Measurements from ENCODE around the gene IMMP2L. TPM values are rescaled to one million over a fixed set of nuclear protein-coding genes. Genes with fewer than 3 reads are reported as not detected.

IMMP2L gene
- polyA plus RNA-seq, 1 donor = 21.0 TPM

GRCh38 chr7:111530356-111530668 is 32.0 kb downstream of the IMMP2L start:
- H3K4me1 ChIP-seq (ENCODE audit: control insufficient read depth, insufficient read depth, low read length) = no peaks in the 10 kb centered on the region
- no peak for DNase-seq
- no peaks in the 10 kb centered on the region for H3K36me3 ChIP-seq (ENCODE audit: control insufficient read depth, insufficient read depth, low read length)
- H3K27ac ChIP-seq (ENCODE audit: low read length) = no peak overlapping the region
- no peaks in the 10 kb centered on the region for H3K9me3 ChIP-seq (ENCODE audit: control insufficient read depth, low read depth, low read length)
- H3K27me3 ChIP-seq (ENCODE audit: control insufficient read depth, insufficient read depth, low read length) = no peaks in the 10 kb centered on the region
- no peak overlapping the region for H3K4me3 ChIP-seq (ENCODE audit: low read length)

- Histone ChIP-seq H3K27me3 (ENCODE audit: control insufficient read depth, insufficient read depth, low read length) (no peaks in the 10 kb centered on the region), H3K9me3 (ENCODE audit: control insufficient read depth, low read depth, low read length) (no peaks in the 10 kb centered on the region), H3K4me1 (ENCODE audit: control insufficient read depth, insufficient read depth, low read length) (no peaks in the 10 kb centered on the region), H3K4me3 (ENCODE audit: low read length) (no peak overlapping the region), H3K36me3 (ENCODE audit: control insufficient read depth, insufficient read depth, low read length) (no peaks in the 10 kb centered on the region), H3K27ac (ENCODE audit: low read length) (no peak overlapping the region)
- DNase-seq = no peak
- no CpG with 5 or more reads among the region's 1 CpG for WGBS (ENCODE audit: insufficient coverage, low lambda C conversion rate)
Observed at GRCh38 chr7:111529507-111530355, 32.6 kb downstream of the IMMP2L start.

GRCh38 chr7:111528331-111528730 is 34.0 kb downstream of the IMMP2L start:
- Histone ChIP-seq H3K9me3 (ENCODE audit: control insufficient read depth, low read depth, low read length) (no peaks in the 10 kb centered on the region), H3K4me1 (ENCODE audit: control insufficient read depth, insufficient read depth, low read length) (no peaks in the 10 kb centered on the region), H3K27ac (ENCODE audit: low read length) (no peak overlapping the region), H3K4me3 (ENCODE audit: low read length) (no peak overlapping the region), H3K36me3 (ENCODE audit: control insufficient read depth, insufficient read depth, low read length) (no peaks in the 10 kb centered on the region), H3K27me3 (ENCODE audit: control insufficient read depth, insufficient read depth, low read length) (no peaks in the 10 kb centered on the region)
- WGBS (ENCODE audit: insufficient coverage, low lambda C conversion rate) = no CpG with 5 or more reads among the region's 1 CpG
- no peak for DNase-seq

- Histone ChIP-seq H3K9me3 (ENCODE audit: control insufficient read depth, low read depth, low read length) (no peaks in the 10 kb centered on the region), H3K27me3 (ENCODE audit: control insufficient read depth, insufficient read depth, low read length) (no peaks in the 10 kb centered on the region), H3K27ac (ENCODE audit: low read length) (no peak overlapping the region), H3K36me3 (ENCODE audit: control insufficient read depth, insufficient read depth, low read length) (no peaks in the 10 kb centered on the region), H3K4me3 (ENCODE audit: low read length) (no peak overlapping the region), H3K4me1 (ENCODE audit: control insufficient read depth, insufficient read depth, low read length) (no peaks in the 10 kb centered on the region)
- WGBS (ENCODE audit: insufficient coverage, low lambda C conversion rate) = no CpG with 5 or more reads among the region's 2 CpGs
- peak; percentile 38 to 61 for DNase-seq
Observed at GRCh38 chr7:111527545-111527944, 34.7 kb downstream of the IMMP2L start.

- H3K36me3 ChIP-seq (ENCODE audit: control insufficient read depth, insufficient read depth, low read length) = no peaks in the 10 kb centered on the region
- DNase-seq = no peak
- H3K4me1 ChIP-seq (ENCODE audit: control insufficient read depth, insufficient read depth, low read length) = no peaks in the 10 kb centered on the region
- 100% methylated on average over 1 of the region's 1 CpG for WGBS (ENCODE audit: insufficient coverage, low lambda C conversion rate)
- no peaks in the 10 kb centered on the region for H3K27me3 ChIP-seq (ENCODE audit: control insufficient read depth, insufficient read depth, low read length)
- H3K9me3 ChIP-seq (ENCODE audit: control insufficient read depth, low read depth, low read length) = no peaks in the 10 kb centered on the region
- H3K4me3 ChIP-seq (ENCODE audit: low read length) = no peak overlapping the region
- H3K27ac ChIP-seq (ENCODE audit: low read length) = no peak overlapping the region
Observed at GRCh38 chr7:111525100-111525499, 37.2 kb downstream of the IMMP2L start.

- Histone ChIP-seq H3K27me3 (ENCODE audit: control insufficient read depth, insufficient read depth, low read length) (no peaks in the 10 kb centered on the region), H3K4me3 (ENCODE audit: low read length) (no peak overlapping the region), H3K36me3 (ENCODE audit: control insufficient read depth, insufficient read depth, low read length) (no peaks in the 10 kb centered on the region), H3K4me1 (ENCODE audit: control insufficient read depth, insufficient read depth, low read length) (peaks cover 2% of the 10 kb centered on the region), H3K27ac (ENCODE audit: low read length) (no peak overlapping the region), H3K9me3 (ENCODE audit: control insufficient read depth, low read depth, low read length) (no peaks in the 10 kb centered on the region)
- DNase-seq = no peak
Observed at GRCh38 chr7:111521660-111522059, 40.6 kb downstream of the IMMP2L start.

GRCh38 chr7:111518264-111518663 is 44.0 kb downstream of the IMMP2L start:
- 92% methylated on average over 2 of the region's 2 CpGs for WGBS (ENCODE audit: insufficient coverage, low lambda C conversion rate)
- Histone ChIP-seq H3K27me3 (ENCODE audit: control insufficient read depth, insufficient read depth, low read length) (no peaks in the 10 kb centered on the region), H3K36me3 (ENCODE audit: control insufficient read depth, insufficient read depth, low read length) (no peaks in the 10 kb centered on the region)

GRCh38 chr7:111517549-111517951 is 44.7 kb downstream of the IMMP2L start:
- Histone ChIP-seq H3K36me3 (ENCODE audit: control insufficient read depth, insufficient read depth, low read length) (no peaks in the 10 kb centered on the region), H3K9me3 (ENCODE audit: control insufficient read depth, low read depth, low read length) (no peaks in the 10 kb centered on the region), H3K4me3 (ENCODE audit: low read length) (no peak overlapping the region), H3K4me1 (ENCODE audit: control insufficient read depth, insufficient read depth, low read length) (peaks cover 2% of the 10 kb centered on the region), H3K27ac (ENCODE audit: low read length) (no peak overlapping the region), H3K27me3 (ENCODE audit: control insufficient read depth, insufficient read depth, low read length) (no peaks in the 10 kb centered on the region)
- DNase-seq = peak; percentile 30 to 71
- no CpG with 5 or more reads among the region's 4 CpGs for WGBS (ENCODE audit: insufficient coverage, low lambda C conversion rate)

More at GRCh38 chr7:111518264-111518663, 44.0 kb downstream of the IMMP2L start:
- DNase-seq = no peak
- peaks cover 2% of the 10 kb centered on the region for H3K4me1 ChIP-seq (ENCODE audit: control insufficient read depth, insufficient read depth, low read length)
- H3K27ac ChIP-seq (ENCODE audit: low read length) = no peak overlapping the region
- H3K4me3 ChIP-seq (ENCODE audit: low read length) = no peak overlapping the region
- no peaks in the 10 kb centered on the region for H3K9me3 ChIP-seq (ENCODE audit: control insufficient read depth, low read depth, low read length)

- no peak for DNase-seq
- Histone ChIP-seq H3K27ac (ENCODE audit: low read length) (no peak overlapping the region), H3K4me1 (ENCODE audit: control insufficient read depth, insufficient read depth, low read length) (peaks cover 2% of the 10 kb centered on the region), H3K36me3 (ENCODE audit: control insufficient read depth, insufficient read depth, low read length) (no peaks in the 10 kb centered on the region), H3K4me3 (ENCODE audit: low read length) (no peak overlapping the region), H3K9me3 (ENCODE audit: control insufficient read depth, low read depth, low read length) (no peaks in the 10 kb centered on the region), H3K27me3 (ENCODE audit: control insufficient read depth, insufficient read depth, low read length) (no peaks in the 10 kb centered on the region)
- no CpG with 5 or more reads among the region's 4 CpGs for WGBS (ENCODE audit: insufficient coverage, low lambda C conversion rate)
Observed at GRCh38 chr7:111516612-111517011, 45.7 kb downstream of the IMMP2L start.

GRCh38 chr7:111513566-111513965 is 48.7 kb downstream of the IMMP2L start:
- no CpG with 5 or more reads among the region's 1 CpG for WGBS (ENCODE audit: insufficient coverage, low lambda C conversion rate)

GRCh38 chr7:111511845-111512244 is 50.4 kb downstream of the IMMP2L start:
- Histone ChIP-seq H3K9me3 (ENCODE audit: control insufficient read depth, low read depth, low read length) (no peaks in the 10 kb centered on the region), H3K27me3 (ENCODE audit: control insufficient read depth, insufficient read depth, low read length) (no peaks in the 10 kb centered on the region), H3K4me1 (ENCODE audit: control insufficient read depth, insufficient read depth, low read length) (no peaks in the 10 kb centered on the region), H3K27ac (ENCODE audit: low read length) (no peak overlapping the region), H3K4me3 (ENCODE audit: low read length) (no peak overlapping the region), H3K36me3 (ENCODE audit: control insufficient read depth, insufficient read depth, low read length) (no peaks in the 10 kb centered on the region)
- WGBS (ENCODE audit: insufficient coverage, low lambda C conversion rate) = 100% methylated on average over 1 of the region's 4 CpGs
- DNase-seq = no peak

More at GRCh38 chr7:111513566-111513965, 48.7 kb downstream of the IMMP2L start:
- peaks cover 2% of the 10 kb centered on the region for H3K4me1 ChIP-seq (ENCODE audit: control insufficient read depth, insufficient read depth, low read length)
- no peak for DNase-seq
- no peak overlapping the region for H3K4me3 ChIP-seq (ENCODE audit: low read length)
- H3K36me3 ChIP-seq (ENCODE audit: control insufficient read depth, insufficient read depth, low read length) = no peaks in the 10 kb centered on the region
- H3K27ac ChIP-seq (ENCODE audit: low read length) = no peak overlapping the region
- no peaks in the 10 kb centered on the region for H3K9me3 ChIP-seq (ENCODE audit: control insufficient read depth, low read depth, low read length)
- H3K27me3 ChIP-seq (ENCODE audit: control insufficient read depth, insufficient read depth, low read length) = no peaks in the 10 kb centered on the region
